HUDEP-2 (cell line): ENCODE results near the gene RFX5.
"Not testable (repeated sequence)": the region's sequence is repeated elsewhere in the genome, so short reads cannot be mapped to it uniquely, and the experiment has no call there.

ENCODE experiments used
- DNase-seq, 76 experiments: peaks; one replicate each; lab custom pipeline; 2025; ENCODE audit not compliant: unreplicated experiment in 76 of 76; lab: John Stamatoyannopoulos, UW

RFX5 gene

DNA sequence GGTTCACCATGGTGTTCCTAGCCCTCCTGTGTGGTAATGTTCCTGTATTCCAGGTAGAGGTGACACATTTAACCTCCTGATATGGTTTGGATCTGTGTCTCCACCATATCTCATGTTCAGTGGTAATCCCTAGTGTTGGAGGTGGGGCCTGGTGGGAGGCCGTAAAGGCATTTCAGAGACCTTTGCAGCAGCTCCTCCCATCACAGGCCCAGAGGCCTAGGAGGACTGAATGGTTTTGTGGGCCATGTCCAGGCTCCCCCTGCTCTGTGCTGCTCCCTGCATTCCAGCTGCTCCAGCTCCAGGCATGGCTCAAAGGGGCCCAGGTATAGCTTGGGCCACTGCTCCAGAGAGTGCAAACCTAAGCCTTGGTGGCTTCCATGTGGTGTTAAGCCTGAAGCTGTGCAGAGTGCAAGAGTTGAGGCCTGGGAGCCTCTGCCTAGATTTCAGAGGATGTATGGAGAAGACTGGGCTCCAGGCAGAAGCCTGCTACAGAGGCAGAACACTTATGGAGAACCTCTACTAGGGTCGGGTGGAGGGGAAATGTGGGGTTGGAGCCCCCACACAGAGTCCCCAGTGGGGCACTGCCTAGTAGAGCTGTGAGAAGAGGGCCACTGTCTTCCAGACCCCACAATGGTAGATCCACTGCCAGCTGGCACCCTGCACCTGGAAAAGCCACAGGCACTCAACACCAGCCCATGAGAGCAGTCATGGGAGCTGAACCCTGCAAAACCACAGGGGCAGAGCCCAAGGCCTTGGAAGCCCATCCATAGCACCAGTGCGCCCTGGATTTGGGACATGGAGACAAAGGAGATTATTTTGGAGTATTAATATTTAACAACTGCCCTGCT, 15.5 kb upstream of the RFX5 start:
- no peak for DNase-seq

DNA sequence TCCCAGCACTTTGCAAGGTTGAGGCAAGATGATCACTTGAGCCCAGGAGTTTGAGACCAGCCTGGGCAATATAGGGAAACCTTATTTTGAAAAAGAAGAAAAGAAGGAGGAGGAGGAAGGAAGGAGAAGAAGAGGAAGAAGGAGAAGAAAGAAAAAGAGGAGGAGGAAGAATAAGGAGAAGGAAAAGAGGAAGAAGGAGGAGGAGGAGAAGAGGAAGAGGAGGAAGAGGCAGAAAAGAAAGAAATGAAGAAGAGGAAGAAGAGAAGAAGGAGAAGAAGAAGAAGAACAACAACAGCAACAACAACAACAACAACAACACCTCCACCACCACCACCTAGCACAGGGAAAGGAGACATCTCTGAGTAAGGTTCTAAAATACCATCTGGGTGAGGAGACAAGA, 14.8 kb upstream of the RFX5 start:
- no peak for DNase-seq

DNA sequence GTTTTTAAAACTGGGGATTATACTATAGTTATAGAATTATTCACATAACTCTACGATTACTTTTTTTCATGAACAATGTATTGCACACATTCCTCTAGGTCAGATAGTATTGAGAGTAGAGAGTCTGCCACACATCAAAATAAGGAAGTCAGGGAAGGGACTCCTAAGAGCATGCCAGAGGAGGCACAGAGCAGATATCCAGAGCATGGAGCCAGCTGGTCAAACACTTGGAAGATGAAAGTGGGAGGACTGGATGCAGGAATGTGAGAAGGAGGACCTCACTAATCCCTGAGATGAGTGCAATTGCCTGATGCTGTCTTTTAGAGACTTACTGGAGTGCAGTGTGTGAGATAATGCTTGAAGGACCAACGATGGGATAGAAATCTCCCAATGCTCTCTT, 9.6 kb upstream of the RFX5 start:
- DNase-seq: no peak

DNA sequence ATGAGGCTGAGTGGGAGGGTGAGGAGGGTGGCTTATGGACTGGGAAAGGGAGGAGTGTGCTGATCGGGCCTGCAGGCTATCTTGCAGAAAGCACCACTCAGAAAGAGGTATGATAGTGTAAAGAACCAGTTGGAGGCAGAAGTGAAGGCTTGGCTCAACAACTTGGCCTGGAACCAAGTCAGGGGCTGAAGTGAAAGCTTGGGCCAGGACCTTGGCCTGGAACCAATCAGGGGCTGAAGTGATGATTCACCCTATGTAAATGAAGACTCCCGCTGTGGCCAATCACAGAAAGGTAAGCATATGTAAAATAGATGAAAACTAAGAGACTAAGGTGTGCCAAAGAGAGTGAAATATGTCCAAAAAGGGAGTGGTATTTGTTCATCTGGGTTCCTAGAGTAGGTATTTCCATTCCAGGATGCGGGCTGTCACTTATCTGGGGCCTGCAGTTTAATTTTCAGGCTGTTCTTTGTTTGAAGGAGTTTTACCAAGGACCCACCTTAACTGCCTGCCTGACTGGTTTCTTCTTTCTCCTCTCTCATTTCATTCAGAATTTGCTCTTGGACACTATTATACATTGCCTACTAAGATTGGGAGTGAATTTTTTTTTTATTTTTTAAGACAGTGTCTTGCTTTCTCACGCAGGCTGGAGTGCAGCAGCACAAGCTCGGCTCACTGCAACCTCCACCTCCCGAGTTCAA, 5.1 kb upstream of the RFX5 start:
- DNase-seq: peak in 34 of 76 experiments; percentile 6 to 70 (median 28)

DNA sequence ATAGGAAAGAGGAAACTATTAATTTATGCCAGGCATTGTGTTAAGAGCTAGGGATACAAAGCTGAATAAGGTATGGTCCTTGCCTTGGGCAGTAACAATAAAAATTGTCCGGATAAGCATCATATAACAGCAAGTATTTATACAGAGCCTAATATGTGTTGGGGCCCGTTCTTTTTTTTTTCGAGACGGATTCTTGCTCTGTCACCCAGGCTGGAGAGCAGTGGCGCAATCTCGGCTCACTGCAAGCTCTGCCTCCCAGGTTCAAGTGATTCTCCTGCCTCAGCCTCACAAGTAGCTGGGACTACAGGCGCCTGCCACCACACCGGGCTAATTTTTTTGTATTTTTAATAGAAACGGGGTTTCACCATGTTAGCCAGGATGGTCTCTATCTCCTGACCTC, 3.3 kb upstream of the RFX5 start:
- DNase-seq: not testable (repeated sequence)

DNA sequence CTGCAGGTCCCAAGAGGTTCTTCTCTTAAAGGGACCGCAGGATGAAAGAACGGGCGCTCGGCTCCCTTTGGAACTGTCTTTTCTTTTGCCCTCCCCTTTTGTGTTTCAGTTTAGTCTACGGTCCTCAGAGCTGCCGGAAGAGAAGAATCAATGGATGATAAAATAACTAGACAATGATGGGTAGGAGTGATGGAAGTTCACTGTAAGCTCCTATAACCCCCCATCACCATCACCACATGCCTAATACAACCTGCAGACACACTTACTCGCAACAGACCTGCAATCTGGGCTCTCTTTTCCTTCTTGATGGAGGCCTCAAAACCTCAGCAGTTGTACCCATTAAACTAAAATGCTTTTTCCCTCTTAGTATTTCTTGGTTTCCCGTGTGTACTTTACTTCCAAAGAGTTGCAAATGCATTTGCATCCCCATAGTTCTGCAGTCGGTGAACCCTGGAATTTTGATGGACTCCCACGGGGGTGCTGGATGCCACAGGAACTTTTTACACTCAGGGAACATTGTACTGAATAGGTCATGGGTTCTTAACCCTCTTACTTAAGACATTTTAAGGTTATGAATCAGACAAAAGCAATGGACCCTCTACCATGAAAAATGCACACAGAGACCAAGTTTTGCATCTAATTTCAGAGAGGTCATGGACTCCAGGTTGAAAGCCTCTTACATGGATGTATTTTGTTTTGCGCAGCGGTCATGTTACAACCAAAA, 633 bp upstream of the RFX5 start:
- no peak for DNase-seq

GRCh38 chr1:151346082-151346768, 827 bp downstream of the RFX5 start:
- DNase-seq: peak in 5 of 76 experiments; percentile 6 to 21 (median 12)

- no peak for DNase-seq
These were observed 2.8 kb downstream of the RFX5 start for GRCh38 chr1:151344291-151344690.

DNA sequence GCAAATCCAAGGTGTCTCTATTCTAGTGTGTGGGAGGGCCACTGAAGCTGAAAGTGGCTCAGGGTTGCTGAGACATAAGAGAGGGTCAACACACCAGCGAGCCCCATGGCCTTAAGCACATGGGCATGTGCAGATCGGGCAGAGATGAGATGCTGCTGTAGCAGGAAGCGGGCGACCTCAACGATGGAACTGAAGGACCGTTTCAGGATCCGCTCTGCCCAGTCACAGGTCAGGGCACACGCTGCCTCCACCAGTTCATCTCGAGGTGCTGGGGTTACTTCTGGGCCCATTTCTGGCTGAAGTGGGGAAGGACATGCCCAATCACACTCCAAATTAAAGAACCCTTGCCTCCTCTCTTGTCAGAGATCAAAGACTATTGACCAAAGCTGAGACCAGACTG, 3.5 kb downstream of the RFX5 start:
- no peak for DNase-seq

GRCh38 chr1:151342569-151342968, 4.5 kb downstream of the RFX5 start:
- DNase-seq: no peak

DNA sequence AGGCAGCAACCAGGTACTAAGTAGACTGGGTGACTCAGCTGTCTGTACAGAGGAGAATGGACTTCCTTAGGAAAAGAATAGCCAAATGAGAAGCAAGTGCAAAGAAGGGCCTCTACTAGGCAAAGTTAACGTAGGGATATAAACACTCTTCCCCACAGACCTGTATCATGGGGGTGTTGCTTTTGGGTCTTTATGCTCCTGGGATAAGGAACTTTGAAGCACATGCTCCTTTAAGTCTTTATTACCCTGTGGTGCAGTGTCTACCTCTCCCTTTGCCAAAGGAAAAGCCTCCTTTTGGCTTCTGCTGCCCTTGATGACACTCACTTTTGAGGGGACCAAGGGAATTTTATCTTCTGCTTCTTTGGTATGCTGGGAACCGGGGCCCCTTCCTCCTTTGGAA, 5.0 kb downstream of the RFX5 start:
- DNase-seq: no peak

DNA sequence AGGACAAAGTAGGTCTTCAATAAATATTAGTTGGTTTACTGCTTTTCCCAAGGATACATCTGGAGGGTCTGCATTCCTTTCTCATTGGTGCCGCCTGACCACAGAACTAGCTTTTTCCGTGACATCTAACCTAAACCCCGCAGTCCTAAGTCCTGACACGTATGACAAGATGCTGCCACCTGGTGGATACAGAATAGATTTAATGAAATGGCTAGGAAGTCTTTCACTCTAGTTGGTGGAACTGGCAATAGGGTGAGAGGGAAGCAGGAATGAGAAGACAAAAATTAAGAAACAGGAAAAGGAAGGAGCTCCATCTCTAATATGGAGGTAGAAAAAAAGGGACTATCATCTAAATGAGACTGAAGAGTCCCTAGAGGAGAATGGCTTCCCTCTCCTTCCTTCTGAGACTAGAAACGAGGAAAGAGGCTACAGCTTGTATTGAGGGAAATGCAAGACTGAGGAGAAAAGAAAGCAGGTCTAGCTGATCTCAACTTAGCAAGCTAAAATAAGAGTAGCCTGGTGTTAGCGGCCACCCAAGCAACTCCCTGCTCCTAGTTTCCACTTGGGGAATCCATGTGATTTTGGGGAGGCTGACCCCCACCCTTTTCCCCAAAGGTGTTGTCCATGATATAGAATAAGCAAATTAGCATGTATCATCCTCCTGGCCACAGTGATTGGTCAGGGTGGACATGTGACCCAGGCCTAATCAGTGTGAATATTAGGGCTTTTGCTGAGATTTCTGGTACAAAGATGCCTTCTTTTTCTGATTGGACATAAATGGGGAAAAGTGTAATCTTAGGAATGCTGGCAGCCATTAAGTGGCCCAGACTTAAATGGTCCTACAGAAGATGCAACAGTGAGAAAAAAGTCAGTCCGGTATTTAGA, 5.9 kb downstream of the RFX5 start:
- DNase-seq: peak in 52 of 76 experiments; percentile 3 to 76 (median 45)

- no peak for DNase-seq
These were observed 10.5 kb downstream of the RFX5 start for GRCh38 chr1:151336556-151336955.

GRCh38 chr1:151334822-151335221, 12.2 kb downstream of the RFX5 start:
- no peak for DNase-seq

- peak in 3 of 76 experiments; percentile 30 to 47 (median 43) for DNase-seq
These were observed 19.0 kb downstream of the RFX5 start for GRCh38 chr1:151327903-151328674.

- DNase-seq: peak in 75 of 76 experiments; percentile 58 to 97 (median 89)
These were observed 19.7 kb downstream of the RFX5 start, which contains the start of gene PI4KB for GRCh38 chr1:151327223-151327902. Gene PI4KB, minus strand, starts transcription at chr1:151327416. Its CDS starts 10,935 bp downstream, at chr1:151316481.

- DNase-seq: peak in 38 of 76 experiments; percentile 3 to 66 (median 37)
These were observed 20.3 kb downstream of the RFX5 start for GRCh38 chr1:151326619-151327222.
